GM18499 (cell line): Measurements from ENCODE around the gene ZKSCAN1.

Source experiments
- ATAC-seq: cut with Tn5 transposase; IDR thresholded peaks from one replicate; pipeline ENCODE4 v1.9.1; 2021; ENCODE audit warnings: moderate number of reproducible peaks; ENCODE audit not compliant: insufficient read depth, unreplicated experiment

ZKSCAN1 gene

GRCh38 chr7:100033526-100033925 lies 18.1 kb downstream of the ZKSCAN1 start:
- ATAC-seq, result no peak

DNA sequence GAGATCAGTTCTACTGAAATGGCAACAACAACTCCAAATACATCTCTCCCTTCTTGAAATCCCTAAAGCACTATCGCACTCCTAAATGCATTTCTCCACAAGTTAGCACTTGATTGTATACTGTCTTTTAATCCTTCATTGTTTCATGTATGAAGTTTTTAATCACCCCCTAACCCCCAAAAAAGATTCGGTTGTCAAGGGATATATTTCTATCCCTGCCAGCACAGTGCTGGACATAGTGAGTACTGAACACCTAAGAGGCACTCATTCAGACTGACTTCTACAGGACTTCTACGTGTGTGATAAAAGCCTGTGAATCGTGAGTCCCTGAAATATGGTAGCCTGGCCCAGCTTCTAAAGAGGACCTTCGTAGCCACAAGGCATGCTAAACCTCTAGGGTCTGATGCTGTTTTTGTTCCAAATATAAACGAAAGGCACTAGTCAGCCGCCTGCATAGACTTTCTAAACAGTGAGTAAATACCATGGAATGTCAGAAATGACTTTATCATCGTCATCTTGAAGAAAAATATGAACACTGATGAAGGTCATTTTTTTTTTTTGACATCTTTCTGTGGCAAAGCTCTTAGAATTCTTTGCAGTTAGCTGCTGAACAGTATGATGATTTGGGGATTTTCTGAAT lies 19.6 kb downstream of the ZKSCAN1 start:
- ATAC-seq, result no peak

GRCh38 chr7:100035876-100036275 lies 20.5 kb downstream of the ZKSCAN1 start:
- ATAC-seq, result no peak

- ATAC-seq, result no peak
Observed at GRCh38 chr7:100038326-100038725, 22.9 kb downstream of the ZKSCAN1 start.

DNA sequence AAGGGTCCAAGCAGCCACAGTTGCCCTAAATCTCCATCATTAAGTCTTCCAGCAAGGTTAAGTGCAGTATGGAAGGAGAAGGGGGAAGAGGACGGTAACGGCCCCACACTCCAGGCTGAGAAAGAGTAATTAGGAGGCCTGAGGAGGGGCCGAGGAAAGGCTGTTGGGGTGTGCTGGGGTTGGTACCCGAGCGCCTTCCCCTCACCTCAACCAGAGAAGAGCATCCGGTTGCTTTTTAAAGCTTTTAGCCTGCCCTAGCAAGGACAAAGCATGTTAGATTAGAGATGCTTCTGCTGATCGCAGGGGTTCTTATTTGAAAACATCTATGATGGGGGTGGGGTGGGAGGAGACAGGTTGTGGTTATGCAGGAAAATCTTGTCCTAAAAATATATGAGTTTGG lies 25.2 kb downstream of the ZKSCAN1 start:
- no peak for ATAC-seq

DNA sequence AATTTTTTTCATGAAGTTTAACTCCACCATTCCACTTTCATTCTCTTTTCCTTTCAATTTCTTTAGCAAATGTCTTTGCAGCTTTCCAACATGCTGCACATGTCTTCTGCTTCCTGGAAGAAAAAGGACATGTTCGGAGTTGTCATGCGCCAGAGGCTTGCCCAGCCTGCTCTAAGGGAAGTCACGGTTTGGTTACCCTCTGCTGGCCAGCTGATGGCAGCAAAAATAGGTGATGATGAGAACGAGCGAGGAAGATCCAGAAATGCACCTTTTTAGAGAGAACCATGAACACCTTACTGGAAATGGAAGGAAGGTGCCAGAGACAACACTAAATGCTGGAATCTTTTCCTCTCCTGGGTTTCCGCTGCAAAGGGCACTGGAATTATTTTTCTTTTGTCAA lies 29.3 kb downstream of the ZKSCAN1 start:
- no peak for ATAC-seq

DNA sequence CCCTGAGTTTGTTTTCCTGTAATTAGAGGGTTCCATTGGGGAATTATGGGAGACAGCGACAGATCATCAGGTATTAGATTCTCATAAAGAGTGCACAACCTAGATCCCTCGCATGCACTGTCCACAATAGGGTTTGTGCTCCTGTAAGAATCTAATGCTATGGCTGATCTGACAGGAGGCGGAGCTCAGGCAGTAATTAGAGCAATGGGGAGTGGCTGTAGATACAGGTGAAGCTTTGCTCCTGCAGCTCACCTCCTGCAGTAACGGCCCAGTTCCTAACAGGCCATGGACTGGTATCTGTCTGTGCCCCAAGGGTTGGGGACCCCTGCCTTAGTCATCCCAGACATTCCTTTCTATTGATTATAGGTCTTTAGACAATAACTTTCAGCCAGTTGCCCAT lies 33.3 kb downstream of the ZKSCAN1 start:
- no peak for ATAC-seq

DNA sequence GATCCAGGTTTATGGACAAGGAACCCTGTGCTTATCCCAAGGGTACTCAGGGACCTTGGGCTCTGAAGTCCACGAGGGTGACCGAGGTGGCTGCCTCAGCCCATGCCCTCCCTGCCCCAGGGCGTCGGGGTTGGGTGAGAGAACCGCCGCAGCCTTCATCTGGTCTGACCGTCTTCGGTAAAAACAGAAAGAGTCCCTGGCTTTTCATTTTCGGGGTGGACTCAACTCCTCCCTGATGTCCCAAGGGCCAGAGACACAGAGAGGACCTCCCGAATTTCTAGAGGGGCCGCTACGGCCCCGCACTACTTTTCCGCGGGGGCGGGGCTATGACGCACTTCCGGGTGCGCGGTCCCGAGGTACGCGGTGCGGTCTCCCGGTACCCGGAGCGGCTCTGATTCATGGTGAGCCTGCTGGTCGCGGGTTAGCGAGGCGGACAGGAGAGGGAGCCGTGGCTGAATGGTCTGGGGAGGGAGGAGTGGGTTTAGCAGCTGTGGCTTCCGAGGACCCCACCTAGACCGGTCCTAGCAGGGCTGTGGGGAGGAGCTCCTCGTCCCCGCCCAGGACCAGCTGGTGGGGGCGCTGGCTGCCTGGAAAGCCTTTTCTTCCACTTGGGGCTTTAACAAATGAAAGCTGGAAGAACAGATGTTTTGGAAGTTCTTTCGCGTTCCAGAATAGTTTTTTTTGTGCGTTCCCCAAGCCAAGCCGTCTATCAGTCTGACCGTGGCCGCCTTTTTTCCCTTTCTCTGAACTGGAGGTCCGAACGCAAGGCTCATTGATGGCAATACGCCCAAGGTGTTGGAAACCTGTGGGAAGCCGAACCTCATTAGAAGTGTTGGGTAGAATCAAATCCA lies 34.3 kb downstream of the ZKSCAN1 start, which contains the start of gene ZSCAN21:
Gene ZSCAN21 (plus strand): TSS at position 334 of the 851 bp plus-strand sequence. CDS start 7,233 bp downstream, outside the sequence.
- peak; percentile 50 for ATAC-seq

DNA sequence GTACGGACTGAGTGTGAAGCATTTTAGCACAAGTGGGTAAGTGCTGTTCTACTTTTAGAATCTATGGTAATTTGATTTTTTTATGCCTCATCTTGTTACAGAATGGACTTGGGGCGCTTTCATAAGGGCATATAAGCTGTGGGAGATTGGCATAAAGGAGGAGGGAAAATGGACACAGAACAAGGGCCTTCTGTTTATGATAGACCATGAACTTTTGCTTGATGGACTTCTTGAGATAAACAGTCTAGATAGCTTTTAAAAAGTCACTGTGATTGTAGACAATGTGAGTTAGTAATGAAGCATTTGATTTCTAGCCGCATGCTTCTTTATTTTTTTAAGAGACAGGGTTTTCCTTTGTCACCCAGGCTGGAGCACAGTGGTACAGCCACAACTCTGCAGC lies 36.2 kb downstream of the ZKSCAN1 start:
- ATAC-seq, result no peak

DNA sequence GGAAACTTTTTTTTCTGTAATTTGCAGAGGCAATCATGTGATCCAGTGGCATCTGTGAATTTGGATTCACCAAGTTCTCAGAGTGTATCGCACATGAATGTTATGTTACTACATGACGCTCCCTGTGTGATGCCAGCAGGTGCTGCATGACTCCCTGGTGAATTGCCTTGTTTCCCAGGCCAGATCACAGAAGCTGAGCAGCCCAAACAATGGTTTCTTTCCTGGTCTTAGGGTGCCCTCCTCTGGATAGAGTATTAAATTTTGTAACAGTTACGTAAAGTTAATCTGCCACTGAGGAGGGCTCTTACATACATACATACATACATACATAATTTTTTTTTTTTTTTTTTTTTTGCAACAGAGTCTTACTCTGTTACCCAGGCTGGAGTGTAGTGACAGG lies 37.8 kb downstream of the ZKSCAN1 start:
- ATAC-seq, result no peak

GRCh38 chr7:100057006-100057405 lies 41.6 kb downstream of the ZKSCAN1 start:
- ATAC-seq, result no peak

DNA sequence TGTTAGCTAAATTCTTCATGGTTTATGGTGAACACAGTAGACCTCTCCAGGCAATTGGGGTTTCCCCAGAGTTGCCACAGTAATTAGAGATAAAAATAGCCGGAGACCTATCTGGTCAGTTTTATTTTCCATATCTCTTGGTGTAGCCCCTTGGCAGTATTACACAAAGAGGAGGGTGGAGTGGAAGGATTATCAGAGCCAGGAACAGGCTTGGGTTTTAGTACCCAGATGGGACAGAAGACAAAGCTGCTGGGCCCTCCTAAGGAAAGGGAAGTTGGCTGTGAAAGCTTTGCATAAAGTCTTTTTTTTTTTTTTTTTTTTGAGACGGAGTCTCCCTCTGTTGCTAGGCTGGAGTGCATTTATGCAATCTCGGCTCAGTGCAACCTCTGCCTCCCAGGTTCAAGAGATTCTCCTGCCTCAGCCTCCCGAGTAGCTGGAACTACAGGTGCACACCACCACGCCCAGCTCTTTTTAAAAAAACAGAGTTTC lies 43.9 kb downstream of the ZKSCAN1 start:
- no peak for ATAC-seq

DNA sequence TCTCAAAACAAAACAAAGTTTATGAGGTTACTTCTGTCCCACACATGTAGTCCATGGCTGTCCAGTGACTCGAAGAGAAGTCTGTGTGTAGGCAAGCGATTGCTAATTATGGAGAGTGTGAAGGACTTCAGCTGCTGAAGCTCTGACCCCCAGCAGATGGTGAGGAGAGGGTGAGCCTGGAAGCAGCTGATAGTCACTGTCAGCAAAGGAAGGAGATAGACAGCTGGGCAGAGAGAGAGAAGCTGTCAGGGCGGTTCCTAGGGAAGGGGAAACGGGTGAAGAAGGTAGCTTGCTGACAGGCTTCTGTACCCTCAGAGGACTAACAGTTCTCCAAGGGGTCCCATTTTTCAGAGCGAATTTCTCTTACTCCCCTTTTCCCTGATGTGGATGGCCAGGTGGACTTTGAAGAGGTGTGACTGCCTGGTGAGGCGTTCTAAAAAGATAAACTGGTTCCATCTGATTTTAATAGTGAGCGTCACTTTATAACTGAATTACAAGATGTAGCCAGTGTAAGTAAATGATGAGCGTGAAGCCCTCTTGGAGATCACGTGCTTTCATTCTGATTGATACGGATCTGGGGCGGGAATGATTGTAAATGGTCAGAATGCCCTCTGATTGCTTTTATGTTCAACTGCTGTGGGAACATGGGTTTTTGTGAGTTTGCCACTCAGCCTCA lies 46.3 kb downstream of the ZKSCAN1 start:
- ATAC-seq, result no peak

- no peak for ATAC-seq
Observed at GRCh38 chr7:100063376-100063775, 48.0 kb downstream of the ZKSCAN1 start.

- no peak for ATAC-seq
Observed at GRCh38 chr7:100064162-100064561, 48.8 kb downstream of the ZKSCAN1 start.

GRCh38 chr7:100065452-100066186 lies 50.2 kb downstream of the ZKSCAN1 start:
- no peak for ATAC-seq

DNA sequence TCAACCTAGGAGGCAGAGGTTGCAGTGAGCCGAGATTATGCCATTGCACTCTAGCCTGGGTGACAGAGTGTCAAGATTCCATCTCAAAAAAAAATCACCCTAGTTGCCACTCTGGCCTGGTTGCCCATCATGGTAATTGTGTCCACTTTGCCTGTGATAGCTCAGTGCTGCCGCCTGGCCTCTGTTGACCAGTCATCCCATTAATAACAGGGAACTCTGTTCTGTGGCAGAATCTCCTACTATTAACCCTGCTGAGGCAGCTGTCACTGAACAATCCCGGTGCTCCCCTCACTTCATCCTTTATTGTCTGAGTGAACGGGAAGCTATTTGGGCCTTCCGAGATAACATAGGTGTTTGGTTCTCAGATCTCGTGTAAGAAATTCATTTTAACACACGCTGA lies 51.6 kb downstream of the ZKSCAN1 start:
- no peak for ATAC-seq

DNA sequence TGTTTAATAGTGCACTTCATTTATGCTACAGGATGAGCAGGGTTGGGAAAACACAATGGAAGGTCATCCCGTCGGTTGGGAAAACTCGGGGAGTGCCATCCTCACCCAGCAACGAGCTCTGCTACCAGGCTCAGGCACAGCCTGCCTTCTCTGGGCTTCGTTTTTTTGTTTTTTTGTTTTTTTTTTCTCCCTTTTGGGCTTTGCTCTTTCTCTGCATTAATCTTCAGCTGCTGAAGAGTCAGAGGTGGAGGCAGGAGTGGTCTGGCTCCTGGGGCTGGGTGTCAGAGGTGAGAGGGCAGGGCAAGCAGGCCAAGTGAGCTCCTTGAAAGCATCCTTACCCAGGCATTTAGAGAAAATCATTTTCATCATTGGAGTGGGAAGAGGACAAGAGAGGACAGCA lies 54.6 kb downstream of the ZKSCAN1 start:
- no peak for ATAC-seq

DNA sequence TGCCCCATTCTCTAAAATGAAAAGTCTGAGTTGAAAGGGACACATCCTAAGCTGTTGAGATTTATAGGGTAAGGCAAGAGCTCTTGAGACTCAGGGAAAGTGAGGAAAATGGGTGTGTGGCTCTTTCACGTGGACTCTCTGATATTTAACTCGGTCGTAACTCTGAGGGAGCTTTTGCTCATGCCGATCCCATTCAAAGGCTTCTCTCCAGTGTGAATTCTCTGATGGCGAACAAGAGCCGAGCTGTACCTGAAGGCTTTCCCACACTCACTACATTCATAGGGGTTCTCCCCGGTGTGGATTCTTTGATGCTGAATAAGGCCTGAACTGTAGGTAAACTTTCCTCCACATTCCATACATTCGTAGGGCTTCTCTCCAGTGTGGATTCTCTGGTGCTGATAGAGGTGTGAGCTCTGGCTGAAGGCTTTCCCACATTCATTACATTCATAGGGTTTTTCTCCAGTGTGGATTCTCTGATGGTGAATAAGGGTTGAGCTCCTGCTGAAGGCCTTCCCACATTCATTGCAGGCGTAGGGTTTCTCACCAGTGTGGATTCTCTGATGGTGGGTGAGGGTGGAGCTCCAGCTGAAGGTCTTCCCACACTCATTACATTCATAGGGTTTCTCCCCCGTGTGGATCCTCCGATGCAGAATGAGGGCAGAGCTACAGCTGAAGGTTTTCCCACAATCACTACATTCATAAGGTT lies 55.8 kb downstream of the ZKSCAN1 start:
- ATAC-seq, result no peak

DNA sequence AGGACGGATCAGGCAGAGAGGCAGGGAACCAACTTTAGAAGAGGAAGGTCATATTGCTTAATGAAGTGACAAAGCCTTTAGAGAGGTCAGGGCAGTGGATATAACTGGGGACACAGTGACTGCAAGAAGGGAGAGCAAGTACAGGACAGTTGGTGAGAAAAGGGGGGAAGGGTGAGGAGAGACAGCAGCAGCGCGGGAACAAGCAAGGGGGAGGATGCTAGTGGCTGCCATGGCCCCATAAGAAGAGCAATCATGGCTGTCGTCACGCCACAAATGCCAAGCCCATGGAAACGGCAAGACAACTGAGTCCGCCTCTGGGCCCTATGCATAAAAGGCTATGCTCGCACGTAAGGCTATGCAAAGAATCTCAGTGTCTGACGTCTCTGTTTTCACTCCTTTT lies 57.1 kb downstream of the ZKSCAN1 start:
- ATAC-seq, result no peak
